OCI-LY3 (cell line): ENCODE data around the gene TMPRSS12.
"Not testable (repeated sequence)": the region's sequence is repeated elsewhere in the genome, so short reads cannot be mapped to it uniquely, and the experiment has no call there.

Source experiments
- EZH2phosphoT487 ChIP-seq: fragments of 200-600 bp; shearing (Covaris generic); IDR thresholded peaks from 2 replicates; pipeline ENCODE4 v1.6.1; 2018; ENCODE audit warnings: antibody characterized with exemption, mixed run types, low read depth
- TF ChIP-seq, protein P1 (sequence below): fragments of 200-600, 300-600 bp; sonication (generic); IDR thresholded peaks from 2 replicates; pipeline ENCODE4 v1.5.1; 2014; ENCODE audit warnings: antibody characterized with exemption, low read length, low read depth

DNA sequence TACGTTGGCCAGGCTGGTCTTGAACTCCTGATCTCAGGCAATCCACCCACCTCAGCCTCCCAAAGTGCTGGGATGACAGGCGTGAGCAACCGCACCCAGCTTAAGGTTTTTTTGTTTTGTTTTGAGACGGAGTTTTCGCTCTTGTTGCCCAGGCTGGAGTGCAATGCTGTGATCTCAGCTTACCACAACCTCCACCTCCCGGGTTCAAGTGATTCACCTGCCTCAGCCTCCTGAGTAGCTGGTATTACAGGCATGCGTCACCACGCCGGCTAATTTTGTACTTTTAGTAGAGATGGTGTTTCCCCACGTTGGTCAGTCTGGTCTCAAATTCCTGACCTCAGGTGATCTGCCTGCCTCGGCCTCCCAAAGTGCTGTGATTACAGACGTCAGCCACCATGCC is 87.8 kb downstream of the TMPRSS12 start:
- TF ChIP-seq, protein P1, sequence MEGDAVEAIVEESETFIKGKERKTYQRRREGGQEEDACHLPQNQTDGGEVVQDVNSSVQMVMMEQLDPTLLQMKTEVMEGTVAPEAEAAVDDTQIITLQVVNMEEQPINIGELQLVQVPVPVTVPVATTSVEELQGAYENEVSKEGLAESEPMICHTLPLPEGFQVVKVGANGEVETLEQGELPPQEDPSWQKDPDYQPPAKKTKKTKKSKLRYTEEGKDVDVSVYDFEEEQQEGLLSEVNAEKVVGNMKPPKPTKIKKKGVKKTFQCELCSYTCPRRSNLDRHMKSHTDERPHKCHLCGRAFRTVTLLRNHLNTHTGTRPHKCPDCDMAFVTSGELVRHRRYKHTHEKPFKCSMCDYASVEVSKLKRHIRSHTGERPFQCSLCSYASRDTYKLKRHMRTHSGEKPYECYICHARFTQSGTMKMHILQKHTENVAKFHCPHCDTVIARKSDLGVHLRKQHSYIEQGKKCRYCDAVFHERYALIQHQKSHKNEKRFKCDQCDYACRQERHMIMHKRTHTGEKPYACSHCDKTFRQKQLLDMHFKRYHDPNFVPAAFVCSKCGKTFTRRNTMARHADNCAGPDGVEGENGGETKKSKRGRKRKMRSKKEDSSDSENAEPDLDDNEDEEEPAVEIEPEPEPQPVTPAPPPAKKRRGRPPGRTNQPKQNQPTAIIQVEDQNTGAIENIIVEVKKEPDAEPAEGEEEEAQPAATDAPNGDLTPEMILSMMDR, result not testable (repeated sequence)
- TF ChIP-seq EZH2phosphoT487, result not testable (repeated sequence)
